NCI-H1436 treated with DMSO at 0.1 percent for 48 hours (cell line): ENCODE results near the gene C6orf15.

ENCODE experiments used
- DNase-seq: peaks from one replicate; lab custom pipeline; 2025; lab: John Stamatoyannopoulos, UW

C6orf15 gene

DNA sequence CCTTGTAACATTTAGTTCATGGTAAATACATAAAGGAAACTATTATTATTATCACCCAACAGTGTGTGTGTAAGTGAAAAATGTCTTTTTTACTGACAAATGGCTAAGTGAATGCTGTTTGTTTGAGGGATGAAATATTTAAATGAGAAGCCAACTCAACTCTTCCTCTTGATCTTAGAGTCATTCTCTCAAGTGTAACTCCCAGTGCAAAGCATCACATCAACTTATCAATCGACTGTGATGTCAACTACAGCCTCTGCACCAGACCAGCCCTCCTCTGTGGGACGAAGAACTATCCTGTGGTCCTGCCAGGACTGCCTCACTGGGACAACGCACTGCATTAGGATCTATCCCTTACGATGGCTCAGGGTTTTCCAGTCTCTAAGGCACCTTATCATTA lies 5.3 kb downstream of the C6orf15 start:
- DNase-seq, result no peak

DNA sequence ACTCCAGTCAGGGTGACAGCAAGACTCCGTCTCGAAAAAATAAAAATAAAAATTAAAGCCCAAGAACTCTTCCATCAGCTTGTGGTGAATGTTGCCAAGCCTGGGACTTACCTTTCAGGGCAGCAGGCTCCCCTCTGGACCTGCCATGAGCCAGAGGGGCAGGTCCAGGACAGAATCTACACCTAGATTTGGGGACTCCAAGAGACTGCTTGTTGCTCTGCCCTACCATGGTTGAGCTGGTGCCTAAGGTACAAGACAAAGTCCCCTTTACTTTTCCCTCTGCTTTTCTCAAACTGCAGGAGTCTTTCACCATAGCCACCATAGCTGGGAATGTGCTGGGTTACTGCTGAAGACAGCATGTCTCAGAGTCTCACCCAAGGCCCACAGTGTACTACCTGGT lies 9.2 kb downstream of the C6orf15 start:
- no peak for DNase-seq

- DNase-seq, result no peak
Measured at GRCh38 chr6:31098449-31098938, 13.9 kb downstream of the C6orf15 start.

DNA sequence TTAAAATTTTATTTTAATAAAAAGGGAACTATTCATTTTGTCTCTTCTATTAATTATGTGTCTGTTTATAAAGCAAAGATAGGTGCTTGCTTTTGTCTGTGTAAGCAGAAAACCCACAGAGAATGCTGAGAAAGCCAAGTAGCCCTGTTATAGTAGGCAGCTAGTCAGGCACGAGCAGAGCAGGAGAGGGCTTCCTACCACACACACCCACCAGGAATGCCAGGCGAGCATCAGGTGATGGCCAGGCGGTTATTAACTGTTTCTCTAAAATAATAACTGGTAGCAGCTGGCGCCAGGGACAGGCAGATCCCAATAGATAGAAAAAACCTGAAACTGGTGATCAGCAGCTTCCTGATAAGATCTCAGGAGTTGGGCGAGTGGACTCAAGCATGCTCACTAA lies 15.7 kb downstream of the C6orf15 start:
- DNase-seq, result no peak

- DNase-seq, result no peak
Measured at GRCh38 chr6:31096215-31096614, 16.2 kb downstream of the C6orf15 start.

DNA sequence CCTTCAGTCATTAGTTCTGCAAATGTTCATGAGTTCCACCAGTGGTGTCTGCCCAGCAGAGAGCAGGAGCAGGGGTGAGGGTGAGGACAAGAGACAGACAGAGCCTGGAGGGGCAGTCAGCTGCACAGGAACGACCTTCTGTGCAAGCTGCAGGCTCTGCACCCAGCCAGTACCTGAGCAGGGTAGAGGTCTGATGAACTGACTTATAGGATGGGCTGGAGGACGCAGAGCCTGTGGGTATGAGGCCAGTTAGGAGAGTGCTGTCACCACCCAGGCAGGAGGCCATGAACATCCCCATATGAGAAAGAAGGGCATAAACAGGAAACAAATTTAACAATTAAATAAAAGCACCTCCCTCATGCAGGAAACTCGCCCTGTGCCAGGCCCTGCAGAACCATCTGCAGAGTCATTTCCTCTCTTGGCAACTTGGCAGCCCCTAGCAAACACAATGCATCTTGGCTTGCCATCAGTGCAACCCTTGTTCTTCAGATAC lies 17.9 kb downstream of the C6orf15 start:
- no peak for DNase-seq

- DNase-seq, result no peak
Measured at GRCh38 chr6:31092769-31093505, 19.4 kb downstream of the C6orf15 start.

DNA sequence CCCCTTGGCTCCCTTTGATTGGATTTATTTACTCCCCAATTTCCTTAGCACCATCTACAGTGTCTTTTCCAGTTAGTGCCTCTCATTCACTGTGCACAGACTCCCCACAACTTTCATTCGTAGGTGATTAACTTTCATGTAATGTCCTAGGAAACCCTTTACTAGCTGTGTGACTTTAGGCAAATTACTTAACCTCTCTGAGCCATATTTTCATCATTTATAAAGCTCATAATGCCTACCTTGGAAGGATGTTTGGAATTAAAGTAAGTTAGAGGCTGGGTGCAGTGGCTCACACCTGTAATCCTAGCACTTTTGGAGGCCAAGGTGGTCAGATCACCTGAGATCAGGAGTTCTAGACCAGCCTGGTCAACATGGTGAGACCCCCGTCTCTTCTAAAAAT lies 20.1 kb downstream of the C6orf15 start:
- DNase-seq, result no peak

DNA sequence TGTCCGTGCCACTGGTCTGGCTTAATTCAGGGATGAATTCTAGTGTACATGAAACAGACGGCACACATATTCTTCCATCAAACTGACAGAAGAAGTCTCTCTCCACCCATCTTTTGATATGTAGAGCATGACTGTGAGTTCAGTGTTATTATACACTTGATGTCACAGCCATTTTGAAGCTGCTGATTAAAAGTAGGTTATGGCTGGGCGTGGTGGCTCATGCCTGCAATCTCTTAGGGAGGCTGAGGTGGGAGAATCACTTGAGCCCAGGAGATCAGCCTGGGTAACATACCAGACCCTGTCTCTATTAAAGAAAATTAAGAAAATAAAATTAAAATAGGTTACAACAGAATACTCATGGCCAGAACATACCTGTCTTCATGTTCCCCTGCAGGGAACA lies 20.7 kb downstream of the C6orf15 start:
- no peak for DNase-seq

GRCh38 chr6:31090973-31091364 lies 21.4 kb downstream of the C6orf15 start:
- DNase-seq, result no peak

DNA sequence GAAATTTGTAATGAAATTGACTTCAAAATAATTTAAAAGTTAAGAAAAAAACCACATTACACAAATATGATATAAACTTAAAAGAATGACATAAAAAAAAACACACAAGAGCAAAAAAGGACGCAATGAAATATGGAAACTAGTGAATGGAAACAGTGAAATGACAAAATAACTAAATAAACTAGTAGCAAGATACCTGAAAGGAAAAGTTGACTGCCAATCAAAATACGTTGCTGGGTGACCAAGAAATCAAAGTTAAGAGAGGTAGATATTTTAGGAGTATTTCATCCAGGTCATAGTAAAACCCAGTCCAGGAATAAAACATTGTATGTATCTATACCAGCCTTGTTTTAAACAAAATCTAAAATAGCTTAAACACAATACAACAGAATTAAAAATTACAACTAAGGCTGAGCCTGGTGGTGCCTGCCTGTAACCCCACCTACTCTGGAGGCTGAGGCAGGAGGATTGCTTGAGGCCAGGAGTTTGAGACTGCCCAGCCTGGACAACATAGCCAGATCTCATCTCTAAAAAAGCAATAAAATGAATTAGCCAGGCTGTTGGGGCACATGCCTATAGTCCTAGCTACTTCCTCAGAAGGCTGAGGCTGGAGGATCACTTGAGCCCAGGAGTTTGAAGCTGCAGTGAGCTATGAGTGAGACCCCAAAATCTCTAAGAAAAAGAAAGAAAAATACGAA lies 22.0 kb downstream of the C6orf15 start:
- no peak for DNase-seq

- no peak for DNase-seq
Measured at GRCh38 chr6:31087494-31088089, 24.8 kb downstream of the C6orf15 start.

DNA sequence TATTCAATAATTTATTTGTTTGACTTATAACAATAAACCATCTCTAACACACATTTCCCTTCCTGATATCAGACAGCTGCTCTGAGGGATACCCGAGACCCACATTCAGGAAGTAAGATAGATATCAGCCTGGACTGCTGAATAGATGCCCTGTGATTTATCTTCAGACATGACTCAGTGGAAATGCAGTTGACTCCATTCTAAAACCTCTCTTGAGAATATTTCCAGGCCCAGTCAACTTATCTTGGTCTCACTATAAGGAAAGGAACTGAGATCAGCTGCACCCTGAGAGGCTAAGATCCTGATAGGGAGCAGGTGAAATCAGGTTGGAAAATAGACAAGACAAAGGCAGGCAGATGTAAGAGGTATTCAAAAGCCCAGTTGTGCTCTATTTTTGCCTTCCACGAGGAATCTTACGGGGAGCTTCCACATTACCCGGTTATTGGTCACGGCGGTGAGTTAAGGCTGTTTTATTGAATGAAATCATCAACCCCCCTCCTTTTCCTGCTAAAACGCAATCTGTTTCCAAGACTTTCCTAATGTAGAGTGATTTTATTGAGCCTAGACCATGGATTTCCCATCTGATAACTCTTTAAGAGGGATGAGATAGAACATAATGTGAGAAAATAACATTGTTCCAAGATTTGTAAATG lies 25.5 kb downstream of the C6orf15 start:
- DNase-seq, result no peak

GRCh38 chr6:31083742-31084354 lies 28.5 kb downstream of the C6orf15 start:
- DNase-seq, result peak; percentile 47

- no peak for DNase-seq
Measured at GRCh38 chr6:31081872-31082271, 30.5 kb downstream of the C6orf15 start.

DNA sequence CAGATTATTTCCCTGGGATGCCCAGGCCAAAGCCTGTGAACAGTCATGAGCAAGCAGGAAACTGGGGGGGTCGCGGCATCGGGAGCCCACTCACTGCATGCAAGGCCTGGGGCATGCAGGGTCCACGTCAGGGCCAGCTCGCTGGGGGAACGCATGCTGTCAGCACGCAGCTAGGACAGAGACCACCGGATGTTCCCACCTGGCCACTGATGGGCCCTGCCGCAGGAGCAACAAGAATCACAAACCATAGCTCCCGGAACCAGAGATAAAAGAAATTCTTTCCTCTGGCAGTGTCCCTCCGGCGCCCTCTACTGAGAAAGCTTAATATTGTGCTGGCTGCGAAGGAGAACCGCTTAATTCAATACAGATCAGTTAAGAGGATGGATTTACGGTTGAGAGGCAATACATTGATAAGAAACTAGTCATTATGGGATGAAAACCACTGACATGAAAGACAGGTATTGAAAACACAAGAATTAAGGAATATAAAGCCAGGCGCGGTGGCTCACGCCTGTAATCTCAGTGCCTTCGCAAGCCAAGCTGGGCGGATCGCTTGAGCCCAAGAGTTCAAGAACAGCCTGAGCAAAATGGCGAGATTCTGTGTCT lies 32.6 kb downstream of the C6orf15 start:
- DNase-seq, result no peak

DNA sequence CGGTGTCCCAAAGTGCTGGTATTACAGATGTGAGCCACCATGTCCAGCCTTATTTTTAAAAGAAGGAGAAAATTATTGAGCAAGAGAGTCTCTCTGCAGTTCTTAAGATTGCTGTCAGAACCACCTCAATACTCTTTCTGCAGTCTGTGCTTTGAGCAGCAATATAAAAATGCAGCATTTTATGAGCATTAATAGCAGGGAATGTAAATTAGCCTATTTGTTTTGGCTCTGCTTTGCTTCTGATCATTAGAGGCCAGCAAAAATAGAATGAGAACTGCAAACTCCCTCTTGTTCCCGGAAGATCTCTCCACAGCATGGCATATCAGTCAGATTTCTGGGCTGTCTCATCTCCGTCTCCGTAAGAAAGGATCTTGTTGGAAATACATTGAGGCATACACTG lies 35.8 kb downstream of the C6orf15 start:
- DNase-seq, result no peak

- DNase-seq, result no peak
Measured at GRCh38 chr6:31075528-31075927, 36.8 kb downstream of the C6orf15 start.

DNA sequence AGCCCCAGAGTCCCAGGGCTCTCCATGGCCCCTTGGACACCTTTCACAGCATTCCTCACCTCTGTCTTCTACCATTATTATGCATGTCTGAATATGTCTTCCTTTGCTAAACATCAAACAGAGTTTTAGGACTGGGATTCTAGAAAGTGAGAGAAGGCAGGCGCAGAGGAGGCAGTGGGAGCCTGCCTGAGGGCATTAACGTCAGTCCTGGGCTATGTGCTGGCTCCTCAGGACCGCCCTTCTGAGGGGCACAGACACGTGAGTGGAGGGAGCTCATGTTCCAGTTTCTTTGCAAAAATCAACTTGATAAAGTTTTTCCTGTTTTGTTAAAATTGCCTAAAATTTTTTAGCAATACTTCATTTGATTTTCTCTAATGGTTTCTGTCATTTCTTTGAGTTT lies 38.0 kb downstream of the C6orf15 start:
- DNase-seq, result no peak

- no peak for DNase-seq
Measured at GRCh38 chr6:31070711-31071197, 41.6 kb downstream of the C6orf15 start.

GRCh38 chr6:31068669-31069340 lies 43.6 kb downstream of the C6orf15 start:
- DNase-seq, result no peak
